Activated T-cell treated with anti-CD3 and anti-CD28 coated beads, Interleukin-2, amount 50 U/mL, for 72 hours (primary cell): ENCODE results near the gene HADHA. TPM values are rescaled to one million over a fixed set of nuclear protein-coding genes. Genes with fewer than 3 reads are reported as not detected.

ENCODE experiments used
- ATAC-seq, 2 donors: fragments of 150-1000 bp; cut with Tn5 transposase; replicated peaks in 1 of 2; 2 replicates each; pipeline ENCODE4 v1.10.0; 2021; ENCODE audit warnings: moderate library complexity in 2 of 2, mild to moderate bottlenecking in 1 of 2
- DNase-seq, 2 donors: peaks; one replicate each; pipeline ENCODE4 v3.0.0; 2021 to 2022; ENCODE audit warnings: mixed read lengths in 1 of 2
- H3K27ac Mint-ChIP-seq: one replicate; pipeline ENCODE4 v1.8.0; 2022; ENCODE audit warnings: mild to moderate bottlenecking, moderate library complexity, mixed read lengths
- H3K27me3 Mint-ChIP-seq: one replicate; pipeline ENCODE4 v1.8.0; 2022; ENCODE audit warnings: low read depth, mixed read lengths
- H3K36me3 Mint-ChIP-seq, 2 donors: one replicate each; pipeline ENCODE4 v1.8.0; 2022; ENCODE audit warnings: mixed read lengths in 2 of 2, mild to moderate bottlenecking in 1 of 2; ENCODE audit not compliant: insufficient read depth in 2 of 2
- H3K4me1 Mint-ChIP-seq: one replicate; pipeline ENCODE4 v1.8.0; 2022; ENCODE audit warnings: low read depth, mixed read lengths
- H3K4me3 Mint-ChIP-seq, 2 donors: one replicate each; pipeline ENCODE4 v1.8.0; 2022; ENCODE audit warnings: mild to moderate bottlenecking in 2 of 2, mixed read lengths in 2 of 2, moderate library complexity in 2 of 2
- H3K9me3 Mint-ChIP-seq, 2 donors: one replicate each; pipeline ENCODE4 v1.8.0; 2022; ENCODE audit warnings: mixed read lengths in 2 of 2
- total RNA-seq, 2 donors: library from RNA; stranded (reverse); gene quantifications; one replicate each; pipeline ENCODE4 v1.2.3, GENCODE V29; 2022

The HADHA gene
- 100 to 1,000 TPM; 108 TPM for total RNA-seq

- peak; percentile 90 to 92 for DNase-seq
- peaks cover 71% of the 10 kb centered on the region for H3K4me1 Mint-ChIP-seq
- ATAC-seq = peak; percentile 85 to 87
- H3K27ac Mint-ChIP-seq = peak within 1 kb of the TSS; percentile 98
- H3K27me3 Mint-ChIP-seq = no peaks in the 10 kb centered on the region
- peak within 1 kb of the TSS; percentile 94 to 100 for H3K4me3 Mint-ChIP-seq
- no peaks in the 10 kb centered on the region for H3K9me3 Mint-ChIP-seq
- H3K36me3 Mint-ChIP-seq = peaks cover 8 to 10% of the 10 kb centered on the region in 2 donors
Measured at GRCh38 chr2:26244309-26245230, at the start of gene HADHA, which contains the start of gene HADHB. HADHA (minus strand) TSS chr2:26244632; CDS start chr2:26244596, 36 bp downstream. HADHB (plus strand) TSS chr2:26244939; CDS start chr2:26254255, 9,316 bp downstream.

GRCh38 chr2:26292646-26293045, 48.2 kb upstream of the HADHA start:
- Mint-ChIP-seq H3K27ac (no peak overlapping the region), H3K9me3 (no peaks in the 10 kb centered on the region), H3K36me3 (peaks cover 0 to 2% of the 10 kb centered on the region in 2 donors), H3K4me3 (no peak overlapping the region), H3K4me1 (peaks cover 6% of the 10 kb centered on the region), H3K27me3 (no peaks in the 10 kb centered on the region)
- DNase-seq (no peak), ATAC-seq (no peak)

GRCh38 chr2:26290001-26290400, 45.6 kb upstream of the HADHA start:
- no peaks in the 10 kb centered on the region for H3K27me3 Mint-ChIP-seq

GRCh38 chr2:26285931-26286330, 41.5 kb upstream of the HADHA start:
- H3K4me1 Mint-ChIP-seq = no peaks in the 10 kb centered on the region
- peaks cover 2 to 19% of the 10 kb centered on the region in 2 donors for H3K36me3 Mint-ChIP-seq
- ATAC-seq (no peak), DNase-seq (no peak)
- no peaks in the 10 kb centered on the region for H3K27me3 Mint-ChIP-seq
- H3K27ac Mint-ChIP-seq = no peak overlapping the region
- H3K9me3 Mint-ChIP-seq = no peaks in the 10 kb centered on the region
- no peak overlapping the region for H3K4me3 Mint-ChIP-seq

More at GRCh38 chr2:26290001-26290400, 45.6 kb upstream of the HADHA start:
- Mint-ChIP-seq H3K36me3 (peaks cover 2 to 7% of the 10 kb centered on the region in 2 donors), H3K27ac (no peak overlapping the region), H3K4me1 (peaks cover 6% of the 10 kb centered on the region), H3K4me3 (no peak overlapping the region), H3K9me3 (no peaks in the 10 kb centered on the region)
- ATAC-seq (no peak), DNase-seq (no peak)

- ATAC-seq (no peak), DNase-seq (no peak)
- Mint-ChIP-seq H3K36me3 (peaks cover 3 to 29% of the 10 kb centered on the region in 2 donors), H3K27ac (no peak overlapping the region), H3K4me3 (no peak overlapping the region), H3K27me3 (no peaks in the 10 kb centered on the region), H3K9me3 (no peaks in the 10 kb centered on the region), H3K4me1 (no peaks in the 10 kb centered on the region)
Measured at GRCh38 chr2:26284132-26284531, 39.7 kb upstream of the HADHA start.

GRCh38 chr2:26283606-26284005, 39.2 kb upstream of the HADHA start:
- Mint-ChIP-seq H3K27ac (no peak overlapping the region), H3K4me3 (no peak overlapping the region), H3K9me3 (no peaks in the 10 kb centered on the region), H3K4me1 (no peaks in the 10 kb centered on the region), H3K27me3 (no peaks in the 10 kb centered on the region), H3K36me3 (peaks cover 3 to 30% of the 10 kb centered on the region in 2 donors)
- no peak for DNase-seq
- no peak for ATAC-seq

GRCh38 chr2:26281226-26281625, 36.8 kb upstream of the HADHA start:
- Mint-ChIP-seq H3K4me1 (no peaks in the 10 kb centered on the region), H3K27ac (no peak overlapping the region), H3K4me3 (no peak overlapping the region), H3K27me3 (no peaks in the 10 kb centered on the region), H3K36me3 (peaks cover 3 to 33% of the 10 kb centered on the region in 2 donors), H3K9me3 (no peaks in the 10 kb centered on the region)
- ATAC-seq (no peak), DNase-seq (no peak)

- H3K27me3 Mint-ChIP-seq = no peaks in the 10 kb centered on the region
- peaks cover 1 to 27% of the 10 kb centered on the region in 2 donors for H3K36me3 Mint-ChIP-seq
- ATAC-seq = no peak
Measured at GRCh38 chr2:26279886-26280285, 35.5 kb upstream of the HADHA start.

GRCh38 chr2:26276484-26277227, 32.2 kb upstream of the HADHA start:
- H3K4me1 Mint-ChIP-seq = peaks cover 5% of the 10 kb centered on the region
- H3K9me3 Mint-ChIP-seq = no peaks in the 10 kb centered on the region
- H3K27ac Mint-ChIP-seq = no peak overlapping the region
- DNase-seq = no peak
- H3K4me3 Mint-ChIP-seq = no peak overlapping the region
- no peak for ATAC-seq
- H3K36me3 Mint-ChIP-seq = peaks cover 3 to 19% of the 10 kb centered on the region in 2 donors
- no peaks in the 10 kb centered on the region for H3K27me3 Mint-ChIP-seq

More at GRCh38 chr2:26279886-26280285, 35.5 kb upstream of the HADHA start:
- no peaks in the 10 kb centered on the region for H3K9me3 Mint-ChIP-seq
- H3K27ac Mint-ChIP-seq = no peak overlapping the region
- no peaks in the 10 kb centered on the region for H3K4me1 Mint-ChIP-seq
- no peak for DNase-seq
- no peak overlapping the region for H3K4me3 Mint-ChIP-seq

- H3K4me3 Mint-ChIP-seq = no peak overlapping the region
- no peaks in the 10 kb centered on the region for H3K27me3 Mint-ChIP-seq
- ATAC-seq = no peak
- peaks cover 16% of the 10 kb centered on the region for H3K4me1 Mint-ChIP-seq
- peaks cover 2 to 8% of the 10 kb centered on the region in 2 donors for H3K36me3 Mint-ChIP-seq
- H3K9me3 Mint-ChIP-seq = no peaks in the 10 kb centered on the region
- no peak for DNase-seq
- no peak overlapping the region for H3K27ac Mint-ChIP-seq
Measured at GRCh38 chr2:26274058-26274613, 29.7 kb upstream of the HADHA start.

GRCh38 chr2:26273501-26273900, 29.1 kb upstream of the HADHA start:
- peaks cover 2 to 6% of the 10 kb centered on the region in 2 donors for H3K36me3 Mint-ChIP-seq
- no peaks in the 10 kb centered on the region for H3K27me3 Mint-ChIP-seq

GRCh38 chr2:26270373-26270772, 25.9 kb upstream of the HADHA start:
- no peaks in the 10 kb centered on the region for H3K9me3 Mint-ChIP-seq
- H3K27me3 Mint-ChIP-seq = no peaks in the 10 kb centered on the region
- peaks cover 16% of the 10 kb centered on the region for H3K4me1 Mint-ChIP-seq
- ATAC-seq = no peak
- peak overlapping the region in 1 of 2 donors; percentile 12 for H3K4me3 Mint-ChIP-seq
- no peak for DNase-seq
- peaks cover 2 to 3% of the 10 kb centered on the region in 2 donors for H3K36me3 Mint-ChIP-seq
- H3K27ac Mint-ChIP-seq = peak overlapping the region; percentile 97

More at GRCh38 chr2:26273501-26273900, 29.1 kb upstream of the HADHA start:
- DNase-seq (no peak), ATAC-seq (no peak)
- H3K4me3 Mint-ChIP-seq = no peak overlapping the region
- H3K9me3 Mint-ChIP-seq = no peaks in the 10 kb centered on the region
- peaks cover 16% of the 10 kb centered on the region for H3K4me1 Mint-ChIP-seq
- H3K27ac Mint-ChIP-seq = no peak overlapping the region
